ENCODE results near the gene ZFP36.

DNA sequence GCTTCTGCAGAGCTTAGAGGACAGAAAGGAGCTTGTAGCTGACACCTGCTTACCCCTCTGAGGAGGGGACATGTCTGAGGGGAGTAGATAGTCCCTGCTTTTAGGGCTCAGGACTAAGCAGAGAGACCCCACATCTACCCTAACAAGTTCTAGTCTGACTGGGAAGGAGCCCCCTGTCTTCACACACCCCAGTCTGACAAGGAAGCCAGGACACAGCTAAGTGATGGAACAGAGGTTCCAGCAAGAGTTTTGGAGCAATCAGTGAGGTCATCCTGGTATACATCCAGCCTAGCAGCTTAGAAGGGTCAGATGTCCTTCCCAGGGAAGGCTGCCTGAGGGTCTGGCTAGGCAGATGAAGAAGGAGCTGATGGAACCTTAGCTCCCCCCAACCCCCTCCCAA, 30.7 kb upstream of the ZFP36 start:
- TF ChIP-seq GATA3 (IDR thresholded peaks at IDR 0.05; ENCODE audit: low read depth, low read length) (no peak), GATA2 (IDR thresholded peaks at IDR 0.05; ENCODE audit: low read depth, low read length) (no peak)

All from SH-SY5Y (cell line).